NCI-H128 (cell line): Measurements from ENCODE around the gene ZNF48.

Experiments
- DNase-seq: peaks from one replicate; lab custom pipeline; 2025; ENCODE audit not compliant: unreplicated experiment; lab: John Stamatoyannopoulos, UW

The ZNF48 gene

DNA sequence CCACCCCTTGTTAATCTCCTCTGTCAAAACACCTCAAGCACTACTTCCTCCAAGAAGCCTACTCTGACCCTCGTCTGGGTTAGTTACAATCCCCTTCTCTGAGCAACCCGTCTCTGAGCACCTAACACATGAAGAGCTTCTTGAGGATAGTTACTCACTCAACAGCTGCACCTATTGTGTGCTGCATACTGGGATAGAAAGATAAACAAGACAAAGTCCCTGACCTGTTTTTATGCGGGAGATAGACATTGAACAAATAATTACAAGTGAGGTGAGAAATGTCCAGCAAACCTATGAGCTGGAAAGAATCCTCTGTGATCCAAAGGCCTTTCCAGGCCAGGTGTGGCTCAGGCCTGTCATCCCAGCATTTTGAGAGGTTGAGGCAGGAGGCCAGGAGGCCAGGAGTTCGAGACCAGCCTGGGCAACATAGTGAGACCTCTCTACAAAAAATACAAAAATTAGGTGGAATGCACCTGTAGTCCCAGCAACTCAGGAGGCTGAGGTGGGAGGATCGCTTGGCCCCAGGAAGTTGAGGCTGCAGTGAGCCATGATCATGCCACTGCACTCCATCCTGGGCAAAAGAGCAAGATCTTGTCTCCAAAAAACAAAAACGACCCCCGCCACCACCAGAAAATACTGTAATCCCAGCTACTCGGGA lies 6.7 kb downstream of the ZNF48 start:
- DNase-seq, result no peak

DNA sequence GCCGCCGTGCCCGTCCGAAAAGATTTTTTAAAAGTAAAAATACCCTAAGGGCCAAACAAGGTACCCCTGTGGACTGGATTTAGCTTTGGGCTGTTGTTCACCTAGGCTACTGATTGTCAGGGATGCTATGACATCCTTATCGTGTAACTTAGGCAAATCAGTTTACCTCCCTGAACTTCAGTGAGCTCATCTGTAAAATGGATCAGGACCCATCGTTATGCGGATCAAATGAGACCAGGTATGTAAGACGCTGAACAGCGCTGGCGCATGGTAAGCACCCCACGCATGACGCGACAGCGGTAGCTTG lies 11.5 kb downstream of the ZNF48 start:
- no peak for DNase-seq

DNA sequence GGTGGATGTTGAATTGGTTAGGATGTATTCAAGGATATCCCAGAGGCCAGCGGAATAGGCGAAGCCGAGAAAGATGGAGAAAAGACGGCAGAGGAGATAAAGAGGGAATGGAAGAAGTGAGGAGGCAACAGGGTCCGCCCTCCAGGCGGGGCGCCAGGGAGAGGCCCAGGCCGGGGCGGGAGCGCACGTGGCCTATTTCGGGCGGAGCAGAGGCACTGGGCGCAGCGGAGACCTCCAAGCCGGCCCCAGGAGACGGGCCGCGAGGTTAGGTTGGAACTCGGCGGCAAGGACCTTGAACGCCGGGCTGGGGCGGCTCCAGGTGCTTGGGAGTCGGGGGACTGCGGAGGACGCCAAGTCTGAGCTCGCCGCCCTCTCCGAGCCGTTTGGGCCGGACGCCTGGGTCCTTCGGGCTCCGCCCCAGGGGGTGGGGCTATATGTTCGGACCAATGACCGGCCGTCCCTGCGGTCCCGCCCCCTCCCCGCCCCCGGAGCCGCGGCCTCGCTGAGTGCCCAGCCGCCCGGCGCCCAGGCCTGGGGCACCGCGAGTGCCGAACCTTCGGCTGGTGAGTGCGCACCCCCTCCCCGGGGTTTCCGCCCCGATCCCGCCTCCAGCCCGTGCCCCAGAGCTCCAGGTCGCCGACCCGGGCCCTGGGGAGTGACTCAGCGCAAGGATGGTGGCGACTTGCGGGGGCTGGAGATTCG lies 12.0 kb downstream of the ZNF48 start, which contains the start of gene ZNF771:
Gene ZNF771 (plus strand): TSS at position 505 of the 702 bp plus-strand sequence. CDS start 448 bp downstream, outside the sequence.
- DNase-seq, result peak; percentile 36

DNA sequence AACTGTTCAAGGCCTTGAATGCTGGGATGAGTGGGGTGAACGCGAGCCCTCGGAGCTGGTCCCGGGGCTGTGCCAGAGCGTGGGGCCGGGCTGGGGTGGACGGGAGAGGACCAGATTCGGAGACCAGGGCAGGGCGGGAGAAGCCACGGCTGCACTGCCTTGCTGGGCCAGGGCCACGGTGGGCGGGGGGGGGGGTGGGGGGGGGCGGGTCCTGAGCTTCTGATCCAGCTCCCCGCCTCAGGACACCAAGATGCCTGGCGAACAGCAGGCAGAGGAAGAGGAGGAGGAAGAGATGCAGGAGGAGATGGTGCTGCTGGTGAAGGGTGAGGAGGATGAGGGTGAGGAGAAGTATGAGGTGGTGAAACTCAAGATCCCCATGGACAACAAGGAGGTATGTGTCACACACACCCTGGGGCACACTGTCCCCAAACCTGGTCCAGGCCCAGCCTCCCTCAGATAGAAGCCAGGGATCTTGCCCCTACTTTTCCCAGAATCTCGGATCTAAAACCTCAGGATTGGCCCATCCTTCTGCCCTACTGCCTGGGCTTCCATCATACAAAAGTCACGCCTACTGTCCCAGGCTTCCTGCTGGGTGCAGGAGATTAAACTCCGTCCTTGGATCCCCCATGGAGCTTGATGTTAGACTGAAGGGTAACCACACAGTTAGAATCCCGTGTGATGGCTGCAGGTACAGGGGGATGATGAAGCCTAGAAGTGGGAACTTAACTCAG lies 12.7 kb downstream of the ZNF48 start:
- DNase-seq, result no peak

DNA sequence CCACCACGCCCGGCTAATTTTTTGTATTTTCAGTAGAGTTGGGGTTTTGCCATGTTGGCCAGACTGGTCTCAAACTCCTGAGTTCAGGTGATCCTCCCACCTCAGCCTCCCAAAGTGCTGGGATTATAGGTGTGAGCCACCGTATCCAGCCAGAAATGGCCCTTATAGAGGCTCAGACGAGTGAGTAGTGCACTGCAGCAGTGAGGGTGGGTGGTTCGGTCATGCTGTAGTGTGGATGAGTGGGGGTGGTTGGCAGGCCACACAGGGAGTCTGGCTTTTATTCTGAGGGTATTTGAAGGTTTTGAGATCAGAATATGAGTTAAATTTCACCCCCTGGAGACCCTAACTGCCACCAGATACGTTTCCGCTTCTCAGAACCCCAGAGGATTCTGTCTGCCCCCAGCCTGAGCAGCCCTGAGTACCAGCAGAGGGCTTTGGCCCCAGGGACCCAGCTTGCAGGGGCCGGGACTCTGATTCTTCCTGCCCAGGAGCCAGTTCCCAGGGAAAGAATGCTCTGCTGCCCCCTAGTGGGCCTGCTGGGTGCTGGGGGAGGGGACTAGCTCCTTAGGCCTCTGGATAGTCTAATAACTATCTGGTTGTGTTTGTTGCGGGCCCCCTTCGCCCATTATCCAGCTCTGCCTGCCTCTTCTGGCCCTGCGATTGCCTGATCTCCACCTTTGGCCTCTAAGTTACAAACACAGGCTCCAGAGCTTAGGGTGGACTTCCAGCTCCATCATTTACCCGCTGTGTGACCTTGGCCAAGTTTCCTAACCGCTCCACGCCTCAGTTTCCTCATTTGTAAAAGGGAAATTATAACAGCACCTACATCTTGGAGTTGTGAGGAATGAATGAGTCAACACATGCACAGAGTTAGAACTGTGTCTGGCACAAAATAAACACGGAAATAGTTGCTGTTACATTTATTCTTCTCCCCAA lies 14.2 kb downstream of the ZNF48 start:
- DNase-seq, result peak; percentile 80

DNA sequence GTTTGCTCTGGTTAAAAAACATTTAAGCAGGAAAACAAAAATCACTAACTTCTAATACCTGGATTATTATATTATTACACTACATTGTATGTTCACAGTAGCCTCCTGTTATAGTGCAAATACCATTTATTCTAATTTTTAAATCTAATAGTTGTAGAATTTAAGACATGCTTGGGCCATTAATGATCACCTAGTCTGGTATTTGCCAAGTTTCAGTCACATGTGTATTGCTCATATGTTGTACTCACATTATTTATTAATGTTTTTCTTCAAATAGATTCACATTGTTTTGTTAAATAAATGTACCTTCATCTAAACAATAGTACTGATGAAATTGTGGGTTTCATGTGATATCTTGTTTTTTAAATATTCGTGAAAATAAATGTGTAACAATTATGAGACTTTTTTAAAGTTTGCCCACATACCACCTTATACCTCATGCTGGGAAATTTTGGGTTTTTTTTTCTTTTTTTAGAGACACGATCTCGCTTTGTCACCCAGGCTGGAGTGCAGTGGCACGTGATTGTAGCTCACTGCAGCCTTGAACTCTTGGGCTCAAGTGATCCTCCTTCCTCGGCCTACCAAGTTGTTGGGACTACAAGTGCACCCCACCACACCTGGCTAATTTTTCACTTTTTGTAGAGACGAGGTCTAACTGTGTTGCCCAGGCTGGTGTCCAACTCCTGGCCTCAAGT lies 18.0 kb downstream of the ZNF48 start:
- no peak for DNase-seq

DNA sequence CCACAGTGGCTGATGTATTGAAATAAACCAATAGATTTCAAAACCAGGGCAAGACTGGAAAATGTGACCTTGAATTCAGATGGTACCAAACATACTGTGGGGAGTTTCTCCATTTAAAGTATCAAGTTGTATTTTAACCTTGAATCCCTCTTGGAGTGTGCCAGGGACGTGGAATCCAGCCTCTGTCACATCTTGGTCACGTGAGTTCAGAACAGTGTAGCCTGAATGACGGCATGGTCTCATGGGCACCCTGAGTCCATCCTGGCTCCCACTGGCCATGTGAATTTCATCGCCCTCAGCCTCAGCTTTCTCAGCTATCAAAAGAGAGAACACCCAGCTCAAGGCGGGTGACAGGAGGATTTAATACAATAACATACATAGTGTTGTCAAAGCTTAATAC lies 18.9 kb downstream of the ZNF48 start:
- no peak for DNase-seq

DNA sequence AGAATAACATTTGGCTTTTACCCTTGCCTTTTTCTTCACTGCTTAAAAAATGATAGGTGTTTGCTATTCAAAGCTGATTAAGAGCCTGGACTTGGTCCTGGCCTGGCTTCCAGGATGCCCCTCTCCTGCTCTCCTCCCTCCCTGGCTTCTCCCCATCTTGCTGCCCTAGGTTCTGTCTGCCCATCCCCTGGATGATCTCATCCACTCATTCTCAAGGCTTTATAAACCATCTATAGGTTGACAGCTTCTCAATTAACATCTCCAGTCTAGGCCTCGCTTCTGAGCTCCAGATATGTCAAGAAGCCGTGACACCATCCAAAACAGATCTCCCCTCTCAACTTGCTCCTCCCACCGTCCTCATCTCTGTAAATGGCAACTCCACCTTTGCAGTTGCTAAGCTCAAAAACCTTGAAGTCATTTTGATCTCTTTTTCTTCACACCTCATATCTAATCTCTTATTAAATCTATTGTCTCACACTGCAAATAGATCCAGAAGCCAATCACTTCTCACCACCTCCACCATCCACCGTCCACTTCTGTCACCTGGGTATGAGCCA lies 20.9 kb downstream of the ZNF48 start:
- DNase-seq, result no peak

DNA sequence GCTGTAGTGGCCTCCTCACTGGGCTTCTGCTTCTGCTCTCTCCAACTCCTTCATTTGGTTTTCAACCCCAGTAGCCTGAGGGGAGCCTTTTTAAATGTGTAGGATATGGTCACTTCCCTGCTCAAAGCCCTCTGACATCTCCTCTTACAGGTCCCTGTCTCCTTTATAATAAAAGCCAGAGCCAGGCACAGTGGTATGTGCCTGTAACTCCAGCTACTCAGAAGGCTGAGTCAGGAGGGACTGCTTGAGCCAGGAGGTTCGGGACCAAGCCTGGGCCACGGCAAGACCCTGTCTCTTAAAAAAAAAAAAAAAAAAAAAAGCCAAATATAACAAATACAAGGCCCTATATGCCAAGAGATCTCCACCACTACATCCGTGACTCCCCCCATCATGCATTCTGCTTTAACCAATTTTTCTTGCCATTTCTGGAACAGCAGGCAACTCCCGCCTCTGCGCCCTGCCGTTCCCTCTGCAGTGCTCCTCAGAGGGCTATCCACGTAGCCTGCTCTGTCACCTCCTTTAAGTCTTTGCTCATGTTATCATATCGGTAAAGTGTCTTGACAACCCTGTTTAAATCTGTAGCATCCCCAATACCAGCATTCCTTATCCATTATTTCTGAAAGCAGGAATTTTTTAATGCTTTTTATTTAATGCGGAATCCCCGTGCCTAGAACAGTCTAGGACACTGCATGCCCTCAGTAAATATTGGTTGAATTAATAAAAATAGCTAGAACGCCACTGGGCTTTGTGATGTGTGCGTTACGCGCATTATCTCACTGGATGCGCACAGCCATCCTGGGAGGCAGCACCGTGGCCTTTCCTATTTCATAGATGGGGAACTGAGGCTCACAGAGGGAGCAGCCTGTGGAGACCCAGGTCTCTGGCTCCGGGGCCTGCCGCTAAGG lies 21.7 kb downstream of the ZNF48 start:
- no peak for DNase-seq

DNA sequence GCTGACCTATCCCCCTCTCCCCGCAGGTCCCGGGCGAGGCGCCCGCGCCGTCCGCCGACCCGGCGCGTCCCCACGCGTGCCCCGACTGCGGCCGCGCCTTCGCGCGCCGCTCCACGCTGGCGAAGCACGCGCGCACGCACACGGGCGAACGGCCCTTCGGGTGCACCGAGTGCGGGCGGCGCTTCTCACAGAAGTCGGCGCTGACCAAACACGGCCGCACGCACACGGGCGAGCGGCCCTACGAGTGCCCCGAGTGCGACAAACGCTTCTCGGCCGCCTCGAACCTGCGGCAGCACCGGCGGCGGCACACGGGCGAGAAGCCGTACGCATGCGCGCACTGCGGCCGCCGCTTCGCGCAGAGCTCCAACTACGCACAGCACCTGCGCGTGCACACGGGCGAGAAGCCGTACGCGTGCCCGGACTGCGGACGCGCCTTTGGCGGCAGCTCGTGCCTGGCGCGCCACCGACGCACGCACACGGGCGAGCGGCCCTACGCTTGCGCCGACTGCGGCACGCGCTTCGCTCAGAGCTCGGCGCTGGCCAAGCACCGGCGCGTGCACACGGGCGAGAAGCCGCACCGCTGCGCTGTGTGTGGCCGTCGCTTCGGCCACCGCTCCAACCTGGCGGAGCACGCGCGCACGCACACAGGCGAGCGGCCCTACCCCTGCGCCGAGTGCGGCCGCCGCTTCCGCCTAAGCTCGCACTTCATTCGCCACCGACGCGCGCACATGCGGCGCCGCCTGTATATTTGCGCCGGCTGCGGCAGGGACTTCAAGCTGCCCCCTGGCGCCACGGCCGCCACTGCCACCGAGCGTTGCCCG lies 22.5 kb downstream of the ZNF48 start:
- peak; percentile 59 for DNase-seq

DNA sequence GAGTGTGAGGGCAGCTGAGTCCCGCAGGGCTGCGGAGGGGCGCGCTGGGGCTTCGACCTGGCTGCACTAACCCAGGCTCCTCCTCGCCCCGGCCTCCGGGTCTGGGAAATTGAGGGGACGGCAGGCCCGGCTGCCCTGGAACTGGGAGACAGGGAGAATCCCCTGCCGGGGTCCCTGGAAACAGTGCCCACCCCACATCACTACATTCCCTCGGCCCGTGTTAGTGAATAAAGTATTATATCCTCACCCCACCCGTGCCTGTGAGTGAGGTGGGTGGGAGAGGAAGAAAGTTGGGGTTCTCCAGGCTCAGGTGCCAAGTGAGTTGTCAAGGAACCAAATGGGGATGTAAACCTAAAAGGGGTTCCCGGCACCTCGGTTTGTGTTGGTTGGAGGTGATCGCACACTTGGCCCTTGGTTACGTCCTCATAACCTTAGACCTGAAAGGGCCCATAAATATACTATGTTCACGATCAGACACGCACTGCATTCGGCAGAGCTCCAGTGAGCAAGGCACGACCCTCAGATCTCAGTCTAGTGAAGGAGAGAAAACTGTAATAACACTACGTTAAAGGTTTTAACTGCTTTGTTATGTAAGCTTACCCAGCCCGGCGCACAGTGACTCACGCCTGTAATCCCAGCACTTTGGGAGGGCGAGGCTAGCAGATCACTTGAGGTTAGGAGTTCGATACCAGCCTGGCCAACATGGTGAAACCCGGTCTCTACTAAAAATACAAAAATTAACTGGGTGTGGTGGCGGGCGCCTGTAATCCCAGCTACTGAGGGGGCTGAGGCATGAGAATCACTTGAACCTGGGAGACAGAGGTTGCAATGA lies 23.3 kb downstream of the ZNF48 start:
- no peak for DNase-seq

DNA sequence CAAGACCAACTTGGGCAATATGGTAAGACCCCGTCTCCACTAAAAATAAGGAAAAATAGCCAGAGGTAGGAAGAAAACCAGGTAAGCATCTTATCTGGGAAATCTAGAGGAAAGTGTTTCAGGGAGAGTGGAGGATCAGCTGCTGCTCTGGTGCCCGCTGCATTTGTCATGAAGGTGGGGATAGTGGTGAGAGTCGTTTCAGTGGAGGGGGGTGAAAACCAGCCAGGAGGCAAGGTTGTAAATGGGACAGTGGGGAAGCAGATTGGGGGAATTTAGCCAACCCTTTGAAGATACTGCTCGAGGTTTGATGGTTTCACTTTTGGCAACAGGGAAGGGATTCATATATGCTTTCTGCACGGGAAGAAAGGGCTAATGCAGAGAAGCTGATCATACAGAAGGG lies 25.8 kb downstream of the ZNF48 start:
- DNase-seq, result no peak

DNA sequence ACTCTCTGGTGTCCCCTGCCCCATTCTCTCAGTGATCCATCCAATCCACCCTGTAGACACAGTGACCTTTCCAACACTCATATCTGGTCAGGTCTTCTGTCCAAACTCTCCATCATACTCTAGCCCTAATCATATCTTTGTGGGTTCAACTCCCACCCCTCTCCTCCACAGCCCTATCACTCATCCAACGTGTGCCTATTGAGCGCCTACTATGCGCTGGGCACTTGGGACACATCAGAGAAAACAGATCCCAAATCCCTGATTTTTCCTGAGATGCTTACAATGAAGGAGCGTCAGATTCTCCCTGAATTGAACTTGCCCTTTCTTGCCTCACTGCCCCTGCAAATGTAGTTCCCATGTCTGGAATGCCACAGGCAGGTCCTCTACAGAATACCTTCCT lies 32.8 kb downstream of the ZNF48 start:
- no peak for DNase-seq

DNA sequence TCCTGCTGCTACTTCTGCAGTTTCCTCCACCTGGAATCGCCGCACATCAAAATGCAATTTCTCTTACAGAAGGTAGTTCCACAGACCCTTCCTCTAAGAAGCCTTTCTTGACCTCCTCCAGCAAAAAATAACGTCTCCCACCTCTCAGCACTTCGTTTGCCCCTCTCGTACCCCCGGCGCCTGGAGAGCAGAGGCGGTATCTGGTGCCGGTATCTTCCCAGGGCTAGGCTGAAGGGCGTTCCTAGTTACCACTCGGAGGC lies 34.1 kb downstream of the ZNF48 start:
- no peak for DNase-seq

DNA sequence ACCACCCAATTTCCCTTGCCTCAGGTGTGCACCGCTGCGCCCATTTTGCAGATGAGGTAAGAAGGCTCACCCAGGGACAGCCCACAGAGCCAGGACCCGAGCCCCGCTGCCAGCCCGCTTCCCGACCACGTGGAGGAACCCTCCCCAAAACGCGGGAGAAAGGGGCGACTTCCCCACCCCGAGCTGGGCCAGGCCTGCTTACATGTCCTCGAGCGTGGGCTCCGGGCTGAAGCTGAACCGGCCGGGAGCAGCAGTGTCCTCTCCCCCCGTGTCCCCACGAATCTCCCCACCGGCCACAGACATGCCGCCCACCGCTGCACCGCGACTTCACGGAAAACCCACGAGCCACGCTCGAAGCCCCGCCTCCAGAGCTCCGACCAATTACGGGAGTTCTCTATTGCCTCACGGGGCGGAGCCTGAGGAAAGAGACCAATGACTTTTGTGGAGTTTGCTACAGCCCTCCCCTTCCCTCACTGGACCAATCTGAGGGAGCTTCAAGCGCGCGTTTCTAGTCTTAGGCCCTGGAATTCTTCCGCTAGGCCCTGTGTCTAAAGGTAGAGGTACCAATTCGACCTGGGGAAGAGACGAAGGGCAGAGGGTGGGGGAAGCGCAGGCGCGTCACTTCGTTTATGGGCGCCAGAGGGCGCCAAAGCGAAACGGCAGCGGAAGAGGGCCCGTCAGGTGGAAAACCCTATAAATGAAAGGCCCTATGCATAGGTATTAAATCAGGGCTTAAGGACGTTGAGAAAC lies 34.6 kb downstream of the ZNF48 start, which contains the start of gene DCTPP1:
Gene DCTPP1 (minus strand): TSS at position 353 of the 750 bp plus-strand sequence. CDS start 50 bp downstream, at position 303.
- DNase-seq, result peak; percentile 97

DNA sequence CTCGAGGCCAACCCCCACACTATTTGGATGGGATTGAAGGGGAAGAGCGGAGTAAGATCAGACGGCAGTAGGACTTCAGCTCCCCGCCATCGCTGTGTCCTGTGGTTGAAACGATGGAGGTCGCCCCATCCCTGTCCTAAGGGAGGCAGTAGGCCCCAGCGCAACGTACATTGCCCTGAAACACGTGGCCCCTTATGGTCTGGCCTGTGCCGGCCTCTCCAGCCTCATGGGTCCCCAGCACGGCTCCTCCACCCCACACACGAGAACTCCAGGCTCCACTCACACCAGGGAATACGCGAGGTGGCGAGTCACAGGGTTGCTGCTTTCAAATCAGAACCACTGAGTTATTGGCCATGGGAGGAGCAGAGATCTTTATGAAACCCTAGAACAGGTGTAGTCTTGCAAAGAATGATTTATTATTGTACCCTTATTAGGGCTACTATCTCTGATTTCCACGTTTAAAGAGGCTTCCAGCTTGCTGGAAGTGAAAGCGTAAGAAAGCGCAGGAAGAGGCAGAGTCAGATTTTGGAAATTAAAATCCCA lies 35.3 kb downstream of the ZNF48 start:
- no peak for DNase-seq

DNA sequence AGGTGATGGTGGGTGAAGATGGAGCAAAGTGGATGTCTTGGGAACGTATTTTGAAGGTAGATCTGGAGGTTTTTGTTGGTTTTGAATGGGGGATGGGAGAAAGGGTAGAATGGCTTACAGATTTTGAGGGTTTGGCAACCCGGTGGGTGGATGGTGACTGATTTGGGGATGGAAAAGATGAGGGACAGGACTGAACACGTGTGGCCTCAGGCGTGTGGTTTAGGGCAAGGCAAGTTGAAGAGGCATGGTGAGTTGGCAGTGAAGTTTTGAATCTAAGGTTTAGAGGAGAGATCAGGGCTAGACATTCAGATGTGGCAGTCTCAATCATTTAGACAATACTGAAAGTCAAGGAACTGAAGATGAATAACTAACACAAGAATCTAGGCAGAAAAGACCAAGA lies 39.6 kb downstream of the ZNF48 start:
- no peak for DNase-seq
